Amniotic epithelial cell (primary cell): ENCODE measurements around the gene MPHOSPH8.
"Not testable (repeated sequence)": the region's sequence is repeated elsewhere in the genome, so short reads cannot be mapped to it uniquely, and the experiment has no call there.

Experiments
- DNase-seq: peaks from one replicate; pipeline ENCODE4 v3.0.0-alpha.2; 2010; ENCODE audit warnings: low read depth

The MPHOSPH8 gene

GRCh38 chr13:19685437-19685836 is 52.0 kb downstream of the MPHOSPH8 start:
- no peak for DNase-seq

GRCh38 chr13:19691447-19691846 is 58.0 kb downstream of the MPHOSPH8 start:
- DNase-seq, result peak; percentile 52

- no peak for DNase-seq
Observed at GRCh38 chr13:19695428-19695827, 62.0 kb downstream of the MPHOSPH8 start.

GRCh38 chr13:19695829-19696228 is 62.4 kb downstream of the MPHOSPH8 start:
- DNase-seq, result no peak

- not testable (repeated sequence) for DNase-seq
Observed at GRCh38 chr13:19700963-19701362, 67.5 kb downstream of the MPHOSPH8 start.

GRCh38 chr13:19701619-19702018 is 68.2 kb downstream of the MPHOSPH8 start:
- not testable (repeated sequence) for DNase-seq

- not testable (repeated sequence) for DNase-seq
Observed at GRCh38 chr13:19704256-19704655, 70.8 kb downstream of the MPHOSPH8 start.

GRCh38 chr13:19709039-19709438 is 75.6 kb downstream of the MPHOSPH8 start:
- DNase-seq, result not testable (repeated sequence)

- DNase-seq, result not testable (repeated sequence)
Observed at GRCh38 chr13:19709782-19710181, 76.3 kb downstream of the MPHOSPH8 start.

- peak; percentile 82 for DNase-seq
Observed at GRCh38 chr13:19713186-19713965, 79.9 kb downstream of the MPHOSPH8 start.

GRCh38 chr13:19720039-19720438 is 86.6 kb downstream of the MPHOSPH8 start:
- no peak for DNase-seq
